PC-9 (cell line): Measurements from ENCODE around the gene CTNNA1. TPM values are rescaled to one million over a fixed set of nuclear protein-coding genes. Genes with fewer than 3 reads are reported as not detected.

Experiments used
- BruUV-seq: library from RNA; stranded (reverse); fragments of 400-500 nt; replicated peaks from 2 replicates; lab custom pipeline; 2021; lab: Mats Ljungman, UMichigan
- CTCF ChIA-PET: fragments of 300-600 bp; sonication (Branson Sonifier 250); formaldehyde crosslinking; loops from one replicate; lab custom pipeline; 2022; ENCODE audit warnings: antibody characterized with exemption; lab: Charles Lee
- POLR2A ChIA-PET: fragments of 300-600 bp; sonication (Branson Sonifier 250); formaldehyde crosslinking; loops from one replicate; lab custom pipeline; 2022; ENCODE audit warnings: antibody characterized with exemption; ENCODE audit not compliant: unreplicated experiment; lab: Charles Lee
- DNase-seq, 2 experiments: peaks; one replicate each; pipeline versions ENCODE4 v3.0.0 to v3.0.0-alpha.2; 2015 to 2022; ENCODE audit warnings: mixed read lengths in 1 of 2
- H2AFZ ChIP-seq: fragments of 200-600 bp; sonication (generic); 2 replicates; pipeline ENCODE4 v1.8.1; 2017; ENCODE audit warnings: antibody characterized with exemption
- H3F3A ChIP-seq: fragments of 200-600 bp; sonication (generic); 2 replicates; pipeline ENCODE4 v1.8.1; 2017; ENCODE audit warnings: antibody characterized with exemption, mild to moderate bottlenecking, low read depth; ENCODE audit not compliant: insufficient read depth
- H3K27ac ChIP-seq: fragments of 200-600 bp; sonication (generic); 2 replicates; pipeline ENCODE4 v1.6.1; 2016; ENCODE audit warnings: mixed run types
- H3K27me3 ChIP-seq: fragments of 200-600 bp; sonication (generic); 2 replicates; pipeline ENCODE4 v1.6.1; 2016; ENCODE audit warnings: low read depth, mixed run types; ENCODE audit not compliant: insufficient read depth
- H3K36me3 ChIP-seq: fragments of 200-600 bp; sonication (generic); 2 replicates; pipeline ENCODE4 v1.6.1; 2016; ENCODE audit warnings: low read depth, mixed run types
- H3K4me1 ChIP-seq: fragments of 200-600 bp; sonication (generic); replicated peaks from 2 replicates; pipeline ENCODE4 v1.6.1; 2016; ENCODE audit warnings: mixed run types; ENCODE audit not compliant: insufficient read depth
- H3K4me2 ChIP-seq: fragments of 200-600 bp; sonication (generic); 2 replicates; pipeline ENCODE4 v1.6.1; 2017; ENCODE audit warnings: mixed run types
- H3K4me3 ChIP-seq: fragments of 200-600 bp; sonication (generic); 2 replicates; pipeline ENCODE4 v1.6.1; 2016; ENCODE audit warnings: mixed run types
- H3K79me2 ChIP-seq: fragments of 200-600 bp; sonication (generic); 2 replicates; pipeline ENCODE4 v1.6.1; 2017; ENCODE audit warnings: low read depth, mixed run types
- H3K9me2 ChIP-seq: fragments of 200-600 bp; sonication (generic); 2 replicates; pipeline ENCODE4 v1.8.1; 2017; ENCODE audit warnings: mild to moderate bottlenecking; ENCODE audit not compliant: insufficient read depth
- H3K9me3 ChIP-seq: fragments of 200-600 bp; sonication (generic); 2 replicates; pipeline ENCODE4 v1.8.1; 2016; ENCODE audit warnings: low read depth; ENCODE audit not compliant: insufficient read depth
- H4K20me1 ChIP-seq: fragments of 200-600 bp; sonication (generic); 2 replicates; pipeline ENCODE4 v1.8.1; 2017; ENCODE audit not compliant: insufficient read depth
- EZH2 ChIP-seq: fragments of 200-600 bp; sonication (generic); IDR thresholded peaks from 2 replicates; pipeline ENCODE4 v1.8.0; 2017; ENCODE audit warnings: antibody characterized with exemption, low read depth
- intact Hi-C: fragments of 100-400 bp; cut with micrococcal nuclease; formaldehyde crosslinking; loops from one replicate; pipeline ENCODE4 v1.10.0; 2022; ENCODE audit not compliant: unreplicated experiment
- total RNA-seq: library from RNA; stranded (reverse); gene quantifications from 2 replicates; pipeline ENCODE4 v1.2.3, GENCODE V29; 2021
- TF ChIP-seq, protein P1 (sequence below): fragments of 200-600 bp; sonication (generic); conservative IDR thresholded peaks from 2 replicates; pipeline ENCODE4 v1.6.1; 2017; ENCODE audit warnings: mixed run types, antibody characterized with exemption, mild to moderate bottlenecking, moderate library complexity

The CTNNA1 gene
- total RNA-seq, 1 experiment from 2014 or later, result 91.7 TPM

DNA sequence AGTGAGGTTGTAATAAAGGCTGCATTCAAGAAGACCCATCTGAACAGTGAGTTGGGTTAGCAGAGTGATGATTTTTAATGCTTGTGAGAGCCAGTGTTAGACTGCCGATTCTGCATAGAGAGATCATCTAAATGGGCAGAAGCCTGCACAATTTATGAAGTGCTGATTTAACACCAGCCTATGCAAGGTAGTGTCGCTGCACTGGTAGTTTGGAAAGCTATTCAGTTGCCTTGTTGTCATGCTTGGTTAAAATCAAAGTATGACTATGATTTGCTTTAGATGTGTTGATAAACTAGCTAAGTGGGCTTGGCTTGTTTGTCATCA is 122.3 kb downstream of the CTNNA1 start:
- no peaks in the 10 kb centered on the region for H3K27me3 ChIP-seq
- H3F3A ChIP-seq, result peaks cover 12% of the 10 kb centered on the region; the same call in 1 of the 2 replicates
- H3K9me2 ChIP-seq, result no peaks in the 10 kb centered on the region
- BruUV-seq, result no TSS peak
- H3K4me1 ChIP-seq, result peaks cover 13% of the 10 kb centered on the region
- TF ChIP-seq, protein P1, sequence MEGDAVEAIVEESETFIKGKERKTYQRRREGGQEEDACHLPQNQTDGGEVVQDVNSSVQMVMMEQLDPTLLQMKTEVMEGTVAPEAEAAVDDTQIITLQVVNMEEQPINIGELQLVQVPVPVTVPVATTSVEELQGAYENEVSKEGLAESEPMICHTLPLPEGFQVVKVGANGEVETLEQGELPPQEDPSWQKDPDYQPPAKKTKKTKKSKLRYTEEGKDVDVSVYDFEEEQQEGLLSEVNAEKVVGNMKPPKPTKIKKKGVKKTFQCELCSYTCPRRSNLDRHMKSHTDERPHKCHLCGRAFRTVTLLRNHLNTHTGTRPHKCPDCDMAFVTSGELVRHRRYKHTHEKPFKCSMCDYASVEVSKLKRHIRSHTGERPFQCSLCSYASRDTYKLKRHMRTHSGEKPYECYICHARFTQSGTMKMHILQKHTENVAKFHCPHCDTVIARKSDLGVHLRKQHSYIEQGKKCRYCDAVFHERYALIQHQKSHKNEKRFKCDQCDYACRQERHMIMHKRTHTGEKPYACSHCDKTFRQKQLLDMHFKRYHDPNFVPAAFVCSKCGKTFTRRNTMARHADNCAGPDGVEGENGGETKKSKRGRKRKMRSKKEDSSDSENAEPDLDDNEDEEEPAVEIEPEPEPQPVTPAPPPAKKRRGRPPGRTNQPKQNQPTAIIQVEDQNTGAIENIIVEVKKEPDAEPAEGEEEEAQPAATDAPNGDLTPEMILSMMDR, result no peak
- no peak for TF ChIP-seq EZH2
- peaks cover 95% of the 10 kb centered on the region for H3K79me2 ChIP-seq
- H3K36me3 ChIP-seq, result peaks cover 4% of the 10 kb centered on the region; the same call in 1 of the 2 replicates
- intact Hi-C loops, result no loop called here
- no peak for DNase-seq
- H3K9me3 ChIP-seq, result no peaks in the 10 kb centered on the region
- H3K27ac ChIP-seq, result no peak overlapping the region
- H3K4me2 ChIP-seq, result no peak overlapping the region
- no peak overlapping the region for H2AFZ ChIP-seq
- ChIA-PET POLR2A (no interaction called here), CTCF (no interaction called here)
- peaks cover 86% of the 10 kb centered on the region for H4K20me1 ChIP-seq
- no peak overlapping the region for H3K4me3 ChIP-seq

DNA sequence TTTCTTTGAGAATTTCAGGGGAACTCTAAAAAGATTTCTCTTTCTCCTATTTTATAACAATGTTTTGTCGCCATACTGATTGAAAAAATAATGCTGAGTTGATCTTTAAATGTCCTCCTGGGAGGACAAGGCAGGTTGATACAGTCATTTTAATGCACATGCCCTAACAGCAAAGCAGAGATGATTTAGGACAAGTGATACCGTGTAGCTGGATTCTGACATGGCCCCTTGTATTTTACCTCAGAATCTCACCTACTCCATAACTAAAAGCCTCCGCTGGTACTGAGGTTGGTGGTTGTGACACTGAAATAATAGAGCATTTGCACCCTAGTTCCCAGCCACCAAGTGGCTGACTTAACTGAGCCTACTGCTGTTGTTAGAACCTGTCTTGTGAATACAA is 122.7 kb downstream of the CTNNA1 start:
- intact Hi-C loops, result no loop called here

DNA sequence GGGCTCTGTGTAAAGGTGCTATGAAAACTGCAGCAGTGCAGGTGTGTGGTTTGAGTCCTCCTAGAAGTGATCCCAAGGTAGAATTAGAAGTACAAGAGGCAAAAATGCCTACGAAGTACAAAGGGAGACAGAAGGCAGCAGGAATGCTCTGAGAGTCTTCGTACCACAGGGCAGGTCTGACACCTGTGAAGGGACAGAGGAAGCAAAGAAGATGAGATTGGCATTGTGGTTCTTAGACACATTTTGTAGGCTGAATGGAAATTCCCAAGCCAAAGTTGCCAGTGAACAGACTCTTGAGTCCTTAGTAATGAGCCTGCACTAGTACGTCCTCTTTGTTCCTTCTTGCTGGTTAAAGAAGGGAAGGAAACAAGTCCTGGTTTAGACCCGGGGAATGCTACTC is 123.6 kb downstream of the CTNNA1 start:
- H3K36me3 ChIP-seq, result peaks cover 4% of the 10 kb centered on the region; the same call in 1 of the 2 replicates
- intact Hi-C loops, result no loop called here
- CTCF ChIA-PET, result interaction anchor here (0.6 kb wide), 1 partner anchor 98 kb away, joined by 3 read pairs; no protein-coding TSS in a partner anchor

More for the DNA sequence above, 122.7 kb downstream of the CTNNA1 start:
- no peaks in the 10 kb centered on the region for H3K27me3 ChIP-seq
- H3F3A ChIP-seq, result peaks cover 9% of the 10 kb centered on the region; the same call in 1 of the 2 replicates
- no peak for TF ChIP-seq EZH2
- no peaks in the 10 kb centered on the region for H3K9me2 ChIP-seq
- no peak overlapping the region for H3K4me2 ChIP-seq
- peaks cover 85% of the 10 kb centered on the region for H4K20me1 ChIP-seq
- no peaks in the 10 kb centered on the region for H3K9me3 ChIP-seq
- H3K27ac ChIP-seq, result no peak overlapping the region
- CTCF ChIA-PET, result no interaction called here
- peaks cover 95% of the 10 kb centered on the region for H3K79me2 ChIP-seq
- peaks cover 4% of the 10 kb centered on the region; the same call in 1 of the 2 replicates for H3K36me3 ChIP-seq
- POLR2A ChIA-PET, result no interaction called here
- H2AFZ ChIP-seq, result no peak overlapping the region
- no peak for DNase-seq
- H3K4me3 ChIP-seq, result no peak overlapping the region
- H3K4me1 ChIP-seq, result peaks cover 9% of the 10 kb centered on the region
- no TSS peak for BruUV-seq

More for the DNA sequence above, 123.6 kb downstream of the CTNNA1 start:
- Histone ChIP-seq H3K4me1 (no peaks in the 10 kb centered on the region; the same call in 1 of the 2 replicates), H3K27ac (no peak overlapping the region), H3K4me2 (no peak overlapping the region), H4K20me1 (peaks cover 82% of the 10 kb centered on the region), H3F3A (peaks cover 7% of the 10 kb centered on the region; the same call in 1 of the 2 replicates), H3K9me2 (no peaks in the 10 kb centered on the region), H3K27me3 (no peaks in the 10 kb centered on the region), H2AFZ (no peak overlapping the region), H3K9me3 (no peaks in the 10 kb centered on the region), H3K4me3 (no peak overlapping the region), H3K79me2 (peaks cover 95% of the 10 kb centered on the region)
- POLR2A ChIA-PET, result no interaction called here
- no TSS peak for BruUV-seq
- TF ChIP-seq, protein P1, result no peak
- TF ChIP-seq EZH2, result no peak
- no peak for DNase-seq
